GM18909 (cell line): ENCODE measurements around the gene KCNMA1.

Source experiments
- ATAC-seq: cut with Tn5 transposase; IDR thresholded peaks from one replicate; pipeline ENCODE4 v1.9.1; 2021; ENCODE audit warnings: mild to moderate bottlenecking; ENCODE audit not compliant: unreplicated experiment, poor library complexity

KCNMA1 gene

DNA sequence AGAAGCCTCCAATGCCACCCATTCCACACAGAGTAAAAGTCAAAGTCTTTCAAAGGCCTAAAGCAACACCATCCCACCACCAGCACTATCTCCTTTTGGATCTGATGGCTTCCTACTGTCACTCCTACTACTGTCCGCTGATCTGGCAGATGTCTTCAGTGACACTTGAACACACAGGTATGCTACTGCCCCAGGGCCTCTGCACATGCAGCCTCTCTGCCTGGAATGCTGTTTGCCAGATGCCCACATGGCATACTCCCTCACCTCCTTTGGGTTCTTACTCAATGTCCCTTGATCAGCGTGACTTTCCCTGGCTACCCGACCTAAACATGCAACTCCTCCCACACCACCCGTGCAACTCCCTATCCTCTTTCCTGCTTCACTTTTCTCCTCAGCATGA, 512.4 kb downstream of the KCNMA1 start:
- no peak for ATAC-seq

- no peak for ATAC-seq
These were observed 514.3 kb downstream of the KCNMA1 start for GRCh38 chr10:77123330-77123729.

- ATAC-seq, result no peak
These were observed 515.8 kb downstream of the KCNMA1 start for GRCh38 chr10:77121829-77122228.

- no peak for ATAC-seq
These were observed 516.8 kb downstream of the KCNMA1 start for GRCh38 chr10:77120666-77121376.

DNA sequence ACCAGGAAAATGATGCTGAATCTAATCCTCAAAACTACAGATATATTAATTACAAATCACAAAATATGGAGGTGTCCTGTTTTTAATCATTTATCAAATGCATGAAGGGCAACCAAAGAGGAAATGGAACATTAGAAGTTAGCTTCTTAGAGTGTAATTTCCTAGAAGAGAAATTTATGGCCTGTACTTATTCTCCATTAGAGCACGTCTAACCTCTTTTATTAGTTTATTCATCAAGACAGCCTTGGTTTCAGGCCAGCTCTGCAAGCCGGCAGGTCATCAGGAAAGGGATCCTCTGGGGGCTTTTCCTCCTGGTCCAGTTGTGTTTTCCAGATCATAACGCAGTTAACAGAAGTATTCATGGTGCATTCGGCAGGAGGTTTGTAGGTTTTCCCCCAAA, 517.6 kb downstream of the KCNMA1 start:
- ATAC-seq, result no peak

GRCh38 chr10:77118603-77119282, 518.9 kb downstream of the KCNMA1 start:
- no peak for ATAC-seq

DNA sequence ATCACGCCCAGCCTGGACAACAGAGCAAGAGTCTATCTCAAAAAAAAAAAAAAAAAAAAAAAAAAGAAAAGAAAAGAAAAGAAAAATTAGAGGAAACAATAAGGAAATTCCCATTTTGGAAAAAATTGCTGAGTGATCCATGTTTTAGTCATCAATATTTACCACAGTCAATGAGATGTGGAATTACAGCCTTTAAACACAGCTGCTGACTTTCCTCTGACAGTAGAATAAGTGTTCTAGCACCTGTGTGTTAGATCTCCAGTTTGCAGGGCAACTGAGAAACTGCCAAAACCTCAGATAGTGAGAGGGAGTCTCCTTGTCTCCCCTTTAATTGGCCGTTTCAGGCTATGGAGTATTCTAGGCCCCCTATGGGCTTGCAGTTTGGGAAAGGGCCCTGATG, 520.1 kb downstream of the KCNMA1 start:
- no peak for ATAC-seq

GRCh38 chr10:77116904-77117303, 520.7 kb downstream of the KCNMA1 start:
- no peak for ATAC-seq

DNA sequence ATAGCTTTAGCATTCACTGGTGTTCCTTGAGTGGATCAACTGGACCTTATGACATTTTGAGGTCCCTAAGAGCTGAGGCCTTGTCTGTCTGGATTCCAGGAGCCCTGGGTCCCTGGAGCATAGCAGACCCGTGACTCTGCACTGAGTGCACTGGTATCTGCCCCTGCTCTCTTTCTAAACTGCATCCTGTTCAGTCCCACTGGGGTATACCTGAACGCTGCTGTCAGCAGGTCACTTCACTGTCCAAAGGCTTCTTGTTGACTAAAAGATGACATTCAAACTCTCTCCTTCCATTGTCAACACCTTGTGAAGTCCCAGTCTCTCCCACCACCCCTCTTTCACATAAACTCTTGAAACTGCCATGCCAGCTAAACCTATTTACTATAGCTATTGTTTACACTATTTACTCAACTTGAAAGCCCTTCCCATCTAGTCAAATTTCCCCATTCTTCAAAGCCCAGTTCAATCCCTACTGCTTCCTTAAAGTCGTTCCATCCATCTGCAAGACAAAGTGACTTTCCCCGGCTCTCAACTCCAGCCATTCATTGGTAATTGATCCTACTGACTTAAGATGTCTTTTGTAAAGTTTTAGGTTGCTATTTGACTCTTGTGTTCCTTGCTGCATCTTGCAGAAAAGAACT, 523.3 kb downstream of the KCNMA1 start:
- ATAC-seq, result no peak

- peak; percentile 60 for ATAC-seq
These were observed 525.7 kb downstream of the KCNMA1 start for GRCh38 chr10:77111611-77112550.

DNA sequence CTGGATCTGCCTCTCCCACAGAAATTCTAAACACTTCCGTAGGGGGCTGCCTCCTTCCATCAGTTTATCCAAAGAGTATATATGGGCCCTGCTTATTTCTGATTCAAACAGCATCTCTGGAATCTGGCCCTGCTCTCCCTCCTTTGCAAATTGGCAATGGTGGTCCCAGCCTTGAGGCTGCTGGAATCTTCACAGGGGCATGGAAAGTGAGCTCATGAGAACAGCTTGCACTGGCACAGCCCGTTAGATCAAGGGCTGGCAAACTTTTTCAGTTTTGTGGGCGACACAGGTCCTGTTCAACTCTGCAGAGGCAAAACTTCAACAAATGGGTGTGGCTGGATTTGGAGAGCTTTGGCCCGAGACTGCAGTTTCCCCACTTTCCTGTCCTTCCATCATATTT, 526.9 kb downstream of the KCNMA1 start:
- ATAC-seq, result no peak

GRCh38 chr10:77109351-77109994, 528.1 kb downstream of the KCNMA1 start:
- ATAC-seq, result no peak

DNA sequence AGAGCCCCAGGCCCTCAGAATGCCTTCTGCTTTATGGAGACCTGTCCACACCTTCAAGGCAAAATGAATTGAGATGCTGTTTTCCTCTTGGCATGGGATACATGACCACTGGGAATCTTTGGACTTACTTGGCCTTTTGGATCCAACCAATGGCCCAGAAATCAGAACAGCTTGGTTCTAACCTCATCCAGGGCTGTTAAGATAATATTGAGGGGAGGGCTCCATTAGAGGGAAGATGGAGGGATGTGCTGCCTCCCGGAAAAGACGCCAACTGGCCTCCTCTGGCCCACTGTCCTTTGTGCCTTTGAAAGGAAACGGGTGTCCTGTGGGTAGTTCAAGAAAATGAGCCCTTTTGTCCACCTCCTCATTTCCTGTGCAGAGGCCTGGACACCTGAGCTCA, 530.9 kb downstream of the KCNMA1 start:
- ATAC-seq, result no peak

DNA sequence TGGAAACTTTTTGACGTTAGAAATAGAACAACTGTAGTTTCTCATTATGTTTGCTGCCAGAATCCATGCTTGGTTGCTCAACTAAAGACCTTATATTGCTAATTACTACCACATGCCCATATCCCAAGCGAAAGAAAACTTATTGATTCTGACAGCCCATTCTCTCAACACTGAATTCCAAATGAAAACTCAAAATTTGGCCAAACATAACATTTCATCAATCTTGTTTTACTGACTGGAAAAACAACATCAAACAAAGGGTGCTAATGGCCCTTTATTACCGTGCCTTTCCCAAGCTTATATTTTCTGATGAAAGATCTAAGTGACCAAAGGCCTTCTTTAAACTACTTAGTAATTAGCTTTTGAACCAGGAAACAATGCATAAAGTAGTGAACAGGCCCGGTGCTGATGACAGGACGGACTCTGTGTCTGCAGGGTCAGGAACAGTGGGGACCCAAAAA, 531.8 kb downstream of the KCNMA1 start:
- ATAC-seq, result no peak

- no peak for ATAC-seq
These were observed 533.1 kb downstream of the KCNMA1 start for GRCh38 chr10:77104459-77104980.

GRCh38 chr10:77103213-77103612, 534.4 kb downstream of the KCNMA1 start:
- no peak for ATAC-seq

DNA sequence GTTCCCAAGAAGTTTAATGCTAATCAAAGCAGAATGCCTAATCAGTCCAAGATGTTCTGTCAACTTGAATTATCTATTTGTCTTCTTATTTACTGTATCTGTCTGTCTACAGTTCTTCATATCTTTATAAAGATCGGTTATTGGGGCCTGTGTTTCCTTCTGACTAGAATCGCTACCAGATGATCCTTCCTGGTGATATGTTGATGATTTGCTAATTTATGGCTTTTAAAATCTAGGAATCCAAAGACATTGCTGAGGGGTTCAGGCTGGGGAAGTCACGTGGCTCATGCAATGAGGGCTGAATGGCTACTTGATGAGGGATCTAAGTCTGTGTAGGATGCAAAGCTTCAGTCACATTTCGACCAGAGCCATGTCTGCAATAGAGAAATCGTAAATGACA, 536.3 kb downstream of the KCNMA1 start:
- no peak for ATAC-seq

GRCh38 chr10:77099136-77099535, 538.5 kb downstream of the KCNMA1 start:
- no peak for ATAC-seq

GRCh38 chr10:77097625-77098024, 540.0 kb downstream of the KCNMA1 start:
- no peak for ATAC-seq

- ATAC-seq, result no peak
These were observed 544.5 kb downstream of the KCNMA1 start for GRCh38 chr10:77093126-77093525.
